ENCODE data around the gene ZNF362.

GRCh38 chr1:33322870-33323585 is 66.7 kb downstream of the ZNF362 start:
- TF ChIP-seq CTCF (conservative IDR thresholded peaks at IDR 0.05) (no peak), ZFX (IDR thresholded peaks at IDR 0.05) (no peak)
